ENCODE measurements around the gene RNASE7. TPM values are rescaled to one million over a fixed set of nuclear protein-coding genes. Genes with fewer than 3 reads are reported as not detected.

Gene RNASE7
- total RNA-seq, 1 donor from 2014 or later = not detected

- H3K4me1 Mint-ChIP-seq (ENCODE audit: low read depth, unreplicated experiment) = peaks cover 36% of the 10 kb centered on the region
- FAIRE-seq = no peak
Measured at GRCh38 chr14:21043387-21043973, 1.3 kb downstream of the RNASE7 start.

GRCh38 chr14:21043974-21044618 is 1.9 kb downstream of the RNASE7 start:
- DNase-seq (ENCODE audit: low read depth) = no peak
- Mint-ChIP-seq H3K27ac (ENCODE audit: unreplicated experiment) (no peak overlapping the region), H3K36me3 (ENCODE audit: low read depth, unreplicated experiment) (peaks cover 2% of the 10 kb centered on the region)

More at GRCh38 chr14:21043387-21043973, 1.3 kb downstream of the RNASE7 start:
- peaks cover 18% of the 10 kb centered on the region for H3K27me3 Mint-ChIP-seq (ENCODE audit: low read depth, unreplicated experiment)
- Histone ChIP-seq H3K4me3 (ENCODE audit: insufficient read depth, low read depth, low read length) (no peak overlapping the region), H3K36me3 (ENCODE audit: insufficient read depth, low read length) (no peaks in the 10 kb centered on the region), H3K9ac (ENCODE audit: low read length) (no peak overlapping the region), H3K27me3 (ENCODE audit: insufficient read depth, low read length) (peaks cover 10% of the 10 kb centered on the region), H3K4me2 (ENCODE audit: low read length) (no peak overlapping the region), H3K4me1 (ENCODE audit: insufficient read depth, low read length) (no peaks in the 10 kb centered on the region), H2AFZ (ENCODE audit: low read depth, low read length) (no peak overlapping the region), H3K79me2 (ENCODE audit: insufficient read depth, low read length) (no peaks in the 10 kb centered on the region), H3K27ac (ENCODE audit: low read depth, low read length) (no peak overlapping the region), H4K20me1 (ENCODE audit: insufficient read depth, low read length) (no peaks in the 10 kb centered on the region), H3K9me3 (ENCODE audit: insufficient read depth, low read depth, low read length) (no peaks in the 10 kb centered on the region)
- H3K4me3 Mint-ChIP-seq (ENCODE audit: unreplicated experiment) = no peak overlapping the region
- H3K9me3 Mint-ChIP-seq (ENCODE audit: unreplicated experiment) = peaks cover 6% of the 10 kb centered on the region
- peaks cover 2% of the 10 kb centered on the region for H3K36me3 Mint-ChIP-seq (ENCODE audit: low read depth, unreplicated experiment)
- TF ChIP-seq CTCF (IDR thresholded peaks at IDR 0.05; ENCODE audit: insufficient read depth, low read depth, low read length) (no peak), EZH2 (IDR thresholded peaks at IDR 0.05; ENCODE audit: insufficient read depth, low read length) (no peak)
- no peak for DNase-seq (ENCODE audit: low read depth)
- no peak overlapping the region for H3K27ac Mint-ChIP-seq (ENCODE audit: unreplicated experiment)

More at GRCh38 chr14:21043974-21044618, 1.9 kb downstream of the RNASE7 start:
- Histone ChIP-seq H3K4me1 (ENCODE audit: insufficient read depth, low read length) (no peaks in the 10 kb centered on the region), H3K9me3 (ENCODE audit: insufficient read depth, low read depth, low read length) (no peaks in the 10 kb centered on the region), H3K36me3 (ENCODE audit: insufficient read depth, low read length) (no peaks in the 10 kb centered on the region), H3K4me3 (ENCODE audit: insufficient read depth, low read depth, low read length) (no peak overlapping the region), H4K20me1 (ENCODE audit: insufficient read depth, low read length) (no peaks in the 10 kb centered on the region), H3K27me3 (ENCODE audit: insufficient read depth, low read length) (peaks cover 10% of the 10 kb centered on the region), H3K79me2 (ENCODE audit: insufficient read depth, low read length) (no peaks in the 10 kb centered on the region), H2AFZ (ENCODE audit: low read depth, low read length) (no peak overlapping the region), H3K4me2 (ENCODE audit: low read length) (no peak overlapping the region), H3K9ac (ENCODE audit: low read length) (no peak overlapping the region), H3K27ac (ENCODE audit: low read depth, low read length) (no peak overlapping the region)
- Mint-ChIP-seq H3K27me3 (ENCODE audit: low read depth, unreplicated experiment) (peaks cover 18% of the 10 kb centered on the region), H3K4me1 (ENCODE audit: low read depth, unreplicated experiment) (peaks cover 35% of the 10 kb centered on the region), H3K9me3 (ENCODE audit: unreplicated experiment) (peaks cover 9% of the 10 kb centered on the region), H3K4me3 (ENCODE audit: unreplicated experiment) (no peak overlapping the region)
- FAIRE-seq = no peak
- no peak for TF ChIP-seq CTCF (IDR thresholded peaks at IDR 0.05; ENCODE audit: insufficient read depth, low read depth, low read length)
- TF ChIP-seq EZH2 (IDR thresholded peaks at IDR 0.05; ENCODE audit: insufficient read depth, low read length) = no peak

All from astrocyte (in vitro differentiated cells and primary cell).